SU-DHL-6 (cell line): ENCODE data around the gene DNAJC24.

Experiments
- CTCF ChIP-seq: fragments of 200-600 bp; sonication (generic); IDR thresholded peaks from one replicate; pipeline ENCODE4 v1.5.1; 2017; ENCODE audit warnings: antibody characterized with exemption, mild to moderate bottlenecking, low read length, moderate library complexity; ENCODE audit not compliant: insufficient read depth, poor library complexity, severe bottlenecking
- EZH2phosphoT487 ChIP-seq: fragments of 200-600 bp; sonication (generic), shearing (Covaris generic); conservative IDR thresholded peaks from 2 replicates; pipeline ENCODE4 v1.6.1; 2018; ENCODE audit warnings: mild to moderate bottlenecking, antibody characterized with exemption, low read length, moderate library complexity, mixed read lengths

- TF ChIP-seq CTCF (no peak), EZH2phosphoT487 (no peak)
These were observed 13.5 kb downstream of the DNAJC24 start for GRCh38 chr11:31383116-31383515.
